Measurements from ENCODE around the gene RBM44.

The RBM44 gene

DNA sequence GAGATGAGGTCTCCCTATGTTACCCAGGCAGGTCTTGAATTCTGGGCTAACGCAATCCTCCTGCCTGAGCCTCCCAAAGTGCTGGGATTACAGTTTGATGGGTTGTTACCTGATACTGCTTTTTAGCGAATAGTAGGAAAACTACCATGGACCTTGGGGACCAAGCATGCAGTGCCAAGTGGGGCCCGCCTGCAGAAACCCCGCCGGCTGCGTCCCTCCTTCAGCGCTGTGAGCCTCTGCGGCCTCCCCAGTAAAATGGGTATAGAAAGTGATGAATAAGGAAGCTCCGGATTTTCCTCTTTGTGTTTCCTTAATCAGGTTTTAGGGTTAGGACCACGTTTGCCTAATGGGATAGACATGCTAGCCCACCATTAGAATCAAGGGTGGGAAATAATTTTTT lies 91.2 kb downstream of the RBM44 start:
- no peak for FAIRE-seq
- no peak for DNase-seq (ENCODE audit: insufficient read length, low spot score)
- TF ChIP-seq POLR2AphosphoS5 (IDR thresholded peaks at IDR 0.05; ENCODE audit: low read depth, low read length), result no peak
- TF ChIP-seq POU2F2 (IDR thresholded peaks at IDR 0.05; ENCODE audit: low read depth, low read length), result no peak
- no peak for TF ChIP-seq TAF1 (IDR thresholded peaks at IDR 0.05; ENCODE audit: low read depth, low read length)
- TF ChIP-seq SPI1 (IDR thresholded peaks at IDR 0.05; ENCODE audit: low read depth, low read length), result no peak
- no peak for TF ChIP-seq POLR2A (IDR thresholded peaks at IDR 0.05; ENCODE audit: low read depth, low read length)
- no peak for TF ChIP-seq PAX5 (IDR thresholded peaks at IDR 0.05; ENCODE audit: insufficient read depth, low read length, severe bottlenecking)
